ENCODE measurements around the gene SERP2. TPM values are rescaled to one million over a fixed set of nuclear protein-coding genes. Genes with fewer than 3 reads are reported as not detected.
A peak's percentile ranks its signal among the peaks of the same experiment; 100 is the strongest.

SERP2 gene
- total and polyA plus RNA-seq, 9 of the 15 experiments (the other 6 are each of a cell fraction or from before 2014, with no cell fraction given) = 0.13 TPM; not detected in 8

GRCh38 chr13:44382635-44383145 is 9.1 kb downstream of the SERP2 start (continued):
- no peak for TF ChIP-seq ZNF699 (CRISPR knock-in tag; IDR thresholded peaks at IDR 0.05; ENCODE audit: insufficient replicate concordance)
- peak; percentile 83 for TF ChIP-seq SOX6 (IDR thresholded peaks at IDR 0.05)
- TF ChIP-seq CHCHD3 (CRISPR knock-in tag; IDR thresholded peaks at IDR 0.05) = no peak
- TF ChIP-seq CREB1 (IDR thresholded peaks at IDR 0.05) = peak; percentile 49; the same call in 1 of the 2 replicates
- TF ChIP-seq CREB1 (CRISPR knock-in tag; IDR thresholded peaks at IDR 0.05) = no peak
- TF ChIP-seq POU5F1 (IDR thresholded peaks at IDR 0.05; ENCODE audit: borderline replicate concordance, low read depth, low read length, partially characterized antibody) = no peak
- peak; percentile 97 for TF ChIP-seq TEAD4 (IDR thresholded peaks at IDR 0.05; ENCODE audit: low read length)
- no peak for TF ChIP-seq TEAD4 (CRISPR knock-in tag; IDR thresholded peaks at IDR 0.05; ENCODE audit: borderline replicate concordance)
- no peak for TF ChIP-seq NEUROD1 (IDR thresholded peaks at IDR 0.05; ENCODE audit: borderline replicate concordance, low read depth, low read length, partially characterized antibody)
- TF ChIP-seq PRDM10 (IDR thresholded peaks at IDR 0.05; ENCODE audit: partially characterized antibody) = no peak
- no peak for TF ChIP-seq RFX1 (IDR thresholded peaks at IDR 0.05)
- no peak for TF ChIP-seq ZNF239 (CRISPR knock-in tag; IDR thresholded peaks at IDR 0.05)
- no peak for TF ChIP-seq RBM17 (IDR thresholded peaks at IDR 0.05; ENCODE audit: borderline replicate concordance, low read depth, low read length)
- TF ChIP-seq RFX7 (CRISPR knock-in tag; IDR thresholded peaks at IDR 0.05) = no peak
- TF ChIP-seq CAMTA2 (CRISPR knock-in tag; conservative IDR thresholded peaks at IDR 0.05) = no peak
- TF ChIP-seq TARDBP (IDR thresholded peaks at IDR 0.05) = no peak
- no peak for TF ChIP-seq PTRF (tag; IDR thresholded peaks at IDR 0.05)
- TF ChIP-seq HMGXB4 (CRISPR knock-in tag; IDR thresholded peaks at IDR 0.05) = no peak
- 0 out of 4 replicates have a peak, but pooled peaks of 1 of the 2 experiments have one; percentile 41 for TF ChIP-seq UBTF (IDR thresholded peaks at IDR 0.05; ENCODE audit: borderline replicate concordance in 1 of 2, low read depth in 2 of 2, low read length in 2 of 2)
- TF ChIP-seq HOMEZ (CRISPR knock-in tag; IDR thresholded peaks at IDR 0.05) = no peak
- TF ChIP-seq SP1 (CRISPR knock-in tag; IDR thresholded peaks at IDR 0.05) = no peak

All from K562 (cell line).